Glutamatergic neuron (in vitro differentiated cells): ENCODE results near the gene ZNF429. TPM values are rescaled to one million over a fixed set of nuclear protein-coding genes. Genes with fewer than 3 reads are reported as not detected.
A peak's percentile ranks its signal among the peaks of the same experiment; 100 is the strongest.
"Not testable (repeated sequence)": the region's sequence is repeated elsewhere in the genome, so short reads cannot be mapped to it uniquely, and the experiment has no call there.

Source experiments
- DNase-seq: peaks from one replicate; pipeline ENCODE4 v3.0.0; 2022
- H3K27ac Mint-ChIP-seq: one replicate; pipeline ENCODE4 v1.8.0; 2020; ENCODE audit warnings: mild to moderate bottlenecking, mixed read lengths, inconsistent platforms; ENCODE audit not compliant: unreplicated experiment
- H3K27me3 Mint-ChIP-seq: one replicate; pipeline ENCODE4 v1.8.0; 2020; ENCODE audit warnings: mild to moderate bottlenecking, moderate library complexity, mixed read lengths, inconsistent platforms; ENCODE audit not compliant: unreplicated experiment
- H3K36me3 Mint-ChIP-seq: one replicate; pipeline ENCODE4 v1.8.0; 2020; ENCODE audit warnings: mild to moderate bottlenecking, mixed read lengths, inconsistent platforms; ENCODE audit not compliant: unreplicated experiment
- H3K4me1 Mint-ChIP-seq: one replicate; pipeline ENCODE4 v1.8.0; 2020; ENCODE audit warnings: mild to moderate bottlenecking, low read depth, mixed read lengths, inconsistent platforms; ENCODE audit not compliant: unreplicated experiment
- H3K4me3 Mint-ChIP-seq: one replicate; pipeline ENCODE4 v1.8.0; 2020; ENCODE audit warnings: mild to moderate bottlenecking, mixed read lengths, inconsistent platforms; ENCODE audit not compliant: unreplicated experiment
- H3K9me3 Mint-ChIP-seq: one replicate; pipeline ENCODE4 v1.8.0; 2020; ENCODE audit warnings: mild to moderate bottlenecking, moderate library complexity, mixed read lengths, inconsistent platforms; ENCODE audit not compliant: unreplicated experiment
- CTCF ChIP-seq: fragments of 200-600 bp; sonication (generic); IDR thresholded peaks from one replicate; pipeline ENCODE4 v1.5.0; 2021; ENCODE audit not compliant: partially characterized antibody, unreplicated experiment
- total RNA-seq: library from RNA; stranded (reverse); fragmentation: NEBNext Ultra II Directional; extraction: Animal tissue kit (Norgen Biotek cat#: 25700); gene quantifications from one replicate; pipeline ENCODE4 v1.2.1, GENCODE V29; 2021; ENCODE audit not compliant: unreplicated experiment

Gene ZNF429
- total RNA-seq, 1 donor from 2014 or later, result 29.8 TPM

- H3K9me3 Mint-ChIP-seq, result no peaks in the 10 kb centered on the region
- DNase-seq, result no peak
Observed at GRCh38 chr19:21593934-21594820, 88.8 kb downstream of the ZNF429 start.

DNA sequence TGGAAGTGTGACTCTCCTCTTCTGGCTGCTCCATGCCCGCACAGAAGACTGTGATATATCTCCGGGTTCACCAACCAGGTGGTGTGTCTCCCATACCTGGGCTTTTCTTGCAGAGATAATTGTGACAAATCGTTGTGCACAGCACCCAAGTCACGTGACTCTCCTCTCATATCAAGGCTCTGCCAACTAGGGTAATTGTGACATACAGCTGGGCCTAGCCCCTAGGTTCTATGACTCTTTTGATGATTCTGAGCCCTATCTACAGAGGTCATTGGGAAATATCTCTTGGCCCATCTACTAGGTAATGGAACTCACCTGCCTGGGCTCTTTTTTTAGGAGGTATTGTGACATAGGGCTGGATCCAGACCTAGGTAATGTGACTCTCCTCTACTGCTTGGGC lies 89.8 kb downstream of the ZNF429 start:
- no peak for DNase-seq
- TF ChIP-seq CTCF, result no peak
- Mint-ChIP-seq H3K4me3 (no peak overlapping the region), H3K27ac (no peak overlapping the region), H3K9me3 (no peaks in the 10 kb centered on the region), H3K36me3 (peaks cover 7% of the 10 kb centered on the region), H3K4me1 (no peaks in the 10 kb centered on the region), H3K27me3 (peaks cover 2% of the 10 kb centered on the region)

More at GRCh38 chr19:21593934-21594820, 88.8 kb downstream of the ZNF429 start:
- no peaks in the 10 kb centered on the region for H3K4me1 Mint-ChIP-seq
- no peak for TF ChIP-seq CTCF
- H3K27ac Mint-ChIP-seq, result no peak overlapping the region
- H3K27me3 Mint-ChIP-seq, result peaks cover 2% of the 10 kb centered on the region
- peaks cover 7% of the 10 kb centered on the region for H3K36me3 Mint-ChIP-seq
- no peak overlapping the region for H3K4me3 Mint-ChIP-seq

GRCh38 chr19:21602082-21602658 lies 96.8 kb downstream of the ZNF429 start:
- TF ChIP-seq CTCF, result no peak
- no peak for DNase-seq
- Mint-ChIP-seq H3K27ac (no peak overlapping the region), H3K27me3 (peaks cover 3% of the 10 kb centered on the region), H3K36me3 (no peaks in the 10 kb centered on the region), H3K4me1 (peaks cover 22% of the 10 kb centered on the region), H3K9me3 (peaks cover 4% of the 10 kb centered on the region), H3K4me3 (no peak overlapping the region)

DNA sequence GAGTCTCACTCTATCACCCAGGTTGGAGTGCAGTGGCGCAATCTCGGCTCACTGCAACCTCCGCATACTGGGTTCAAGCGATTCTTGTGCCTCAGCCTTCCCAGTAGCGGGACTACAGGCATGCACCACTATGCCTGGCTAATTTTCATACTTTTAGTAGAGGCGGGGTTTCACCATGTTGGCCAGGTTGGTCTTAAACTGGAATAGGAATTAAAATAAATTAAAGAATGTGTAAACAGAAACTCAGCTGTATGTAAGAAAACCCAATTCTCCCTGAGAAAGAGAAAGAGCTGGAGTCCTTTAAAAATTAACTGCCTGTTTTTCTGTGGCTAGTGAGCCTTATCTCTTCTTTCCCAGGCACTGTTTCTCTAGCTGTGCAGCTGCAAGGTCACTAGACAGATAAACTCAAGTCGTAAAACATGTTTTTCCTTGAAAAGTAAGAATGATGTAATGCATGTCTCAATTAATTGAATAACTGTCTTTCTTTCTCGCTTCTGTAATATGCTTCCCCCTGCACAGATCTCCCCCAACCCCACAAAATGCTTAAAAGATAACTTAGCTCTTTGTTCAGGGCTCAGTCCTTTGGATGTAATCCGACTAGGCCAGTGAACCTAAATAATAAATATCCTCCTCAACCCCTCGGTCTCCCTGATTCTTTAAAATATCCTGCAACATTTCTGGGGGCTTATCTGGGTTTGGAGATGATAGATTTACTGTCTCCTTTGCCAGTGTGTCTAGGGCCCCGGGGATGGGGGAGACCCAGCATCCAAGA lies 97.4 kb downstream of the ZNF429 start:
- H3K27me3 Mint-ChIP-seq, H3K36me3 Mint-ChIP-seq, H3K27ac Mint-ChIP-seq, H3K4me3 Mint-ChIP-seq, DNase-seq, H3K9me3 Mint-ChIP-seq: not testable (repeated sequence)
- peaks cover 22% of the 10 kb centered on the region for H3K4me1 Mint-ChIP-seq

- peak overlapping the region; percentile 78 for H3K27ac Mint-ChIP-seq
- peaks cover 4% of the 10 kb centered on the region for H3K9me3 Mint-ChIP-seq
- H3K36me3 Mint-ChIP-seq, result no peaks in the 10 kb centered on the region
- peaks cover 3% of the 10 kb centered on the region for H3K27me3 Mint-ChIP-seq
- H3K4me3 Mint-ChIP-seq, result peak overlapping the region; percentile 23
- DNase-seq, result no peak
- no peak for TF ChIP-seq CTCF
- H3K4me1 Mint-ChIP-seq, result peaks cover 22% of the 10 kb centered on the region
Observed at GRCh38 chr19:21603431-21604231, 98.2 kb downstream of the ZNF429 start.
